ENCODE data around the gene AIG1.

DNA sequence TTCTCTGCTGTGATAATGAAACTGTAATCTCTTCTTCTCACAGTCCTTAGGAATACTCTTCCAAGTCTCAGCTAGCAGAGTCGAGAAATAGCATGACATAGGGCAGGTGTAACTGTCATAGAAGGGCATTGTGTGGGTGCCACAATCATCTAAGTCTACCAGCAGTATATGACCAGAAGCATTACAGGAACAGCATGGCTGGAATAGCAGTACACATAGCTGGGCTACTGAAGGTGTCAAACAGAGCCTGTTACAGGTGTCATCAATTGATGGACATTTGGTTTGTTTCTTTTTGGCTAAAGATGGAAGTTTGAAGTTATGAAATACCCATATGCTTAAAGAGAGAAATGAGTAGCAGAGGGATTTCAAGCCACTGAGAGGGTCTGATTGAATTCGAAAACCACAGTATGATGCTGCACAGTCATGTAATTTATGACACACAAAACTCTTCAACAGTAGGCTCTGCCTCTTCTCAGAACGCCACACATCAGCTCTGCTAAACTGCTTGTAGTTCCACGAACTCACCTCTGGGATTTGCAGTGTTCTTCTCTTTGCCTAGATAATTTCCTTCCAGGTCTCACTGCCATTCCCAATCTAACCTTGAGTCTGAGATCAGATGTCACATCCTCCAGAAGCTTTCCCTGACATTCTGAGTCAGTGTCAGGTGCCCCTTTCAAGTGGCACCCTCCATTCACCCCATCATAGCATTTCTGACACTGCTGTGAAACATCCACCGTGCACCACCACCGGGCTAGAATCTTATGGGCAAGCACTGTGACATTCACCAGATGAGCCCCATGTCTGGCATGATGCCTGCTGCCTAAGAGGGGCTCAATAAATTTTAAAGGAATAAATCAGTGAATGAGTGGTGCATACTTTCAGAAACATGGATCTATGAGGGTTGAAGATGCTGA lies 238.8 kb downstream of the AIG1 start:
- TF ChIP-seq KAT8 (CRISPR knock-in tag; IDR thresholded peaks at IDR 0.05) (no peak), CBX5 (CRISPR knock-in tag; IDR thresholded peaks at IDR 0.05; ENCODE audit: borderline replicate concordance) (no peak), ZNF138 (CRISPR knock-in tag; IDR thresholded peaks at IDR 0.05; ENCODE audit: low read depth) (no peak), TCF7 (IDR thresholded peaks at IDR 0.05; ENCODE audit: low read depth) (no peak), SKI (IDR thresholded peaks at IDR 0.05; ENCODE audit: partially characterized antibody) (no peak), E2F5 (CRISPR knock-in tag; conservative IDR thresholded peaks at IDR 0.05) (no peak), RFX5 (IDR thresholded peaks at IDR 0.05; ENCODE audit: low read depth, low read length) (no peak)
- TF ChIP-seq, protein P1, sequence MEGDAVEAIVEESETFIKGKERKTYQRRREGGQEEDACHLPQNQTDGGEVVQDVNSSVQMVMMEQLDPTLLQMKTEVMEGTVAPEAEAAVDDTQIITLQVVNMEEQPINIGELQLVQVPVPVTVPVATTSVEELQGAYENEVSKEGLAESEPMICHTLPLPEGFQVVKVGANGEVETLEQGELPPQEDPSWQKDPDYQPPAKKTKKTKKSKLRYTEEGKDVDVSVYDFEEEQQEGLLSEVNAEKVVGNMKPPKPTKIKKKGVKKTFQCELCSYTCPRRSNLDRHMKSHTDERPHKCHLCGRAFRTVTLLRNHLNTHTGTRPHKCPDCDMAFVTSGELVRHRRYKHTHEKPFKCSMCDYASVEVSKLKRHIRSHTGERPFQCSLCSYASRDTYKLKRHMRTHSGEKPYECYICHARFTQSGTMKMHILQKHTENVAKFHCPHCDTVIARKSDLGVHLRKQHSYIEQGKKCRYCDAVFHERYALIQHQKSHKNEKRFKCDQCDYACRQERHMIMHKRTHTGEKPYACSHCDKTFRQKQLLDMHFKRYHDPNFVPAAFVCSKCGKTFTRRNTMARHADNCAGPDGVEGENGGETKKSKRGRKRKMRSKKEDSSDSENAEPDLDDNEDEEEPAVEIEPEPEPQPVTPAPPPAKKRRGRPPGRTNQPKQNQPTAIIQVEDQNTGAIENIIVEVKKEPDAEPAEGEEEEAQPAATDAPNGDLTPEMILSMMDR (CRISPR knock-in tag; IDR thresholded peaks at IDR 0.05) = no peak

All from HepG2 (cell line).